Mesendoderm (in vitro differentiated cells): ENCODE measurements around the gene EPAS1.

Source experiments
- DNase-seq: peaks from one replicate; pipeline ENCODE4 v3.0.0; 2013
- H2AK5ac ChIP-seq: 2 replicates; pipeline ENCODE4 v1.6.1; 2013; ENCODE audit warnings: low read length, inconsistent platforms
- H2BK120ac ChIP-seq: 2 replicates; pipeline ENCODE4 v1.6.1; 2013; ENCODE audit warnings: low read depth, mild to moderate bottlenecking, low read length, moderate library complexity, mixed read lengths
- H2BK15ac ChIP-seq: replicated peaks from 2 replicates; pipeline ENCODE4 v1.6.1; 2013; ENCODE audit warnings: low read depth, mild to moderate bottlenecking, moderate library complexity
- H2BK5ac ChIP-seq: 2 replicates; pipeline ENCODE4 v1.6.1; 2013; ENCODE audit warnings: low read length, inconsistent platforms
- H3K18ac ChIP-seq: 2 replicates; pipeline ENCODE4 v1.6.1; 2013; ENCODE audit warnings: mild to moderate bottlenecking, low read length, mixed read lengths
- H3K23ac ChIP-seq: one replicate; pipeline ENCODE4 v1.6.1; 2013; ENCODE audit warnings: low read length
- H3K27ac ChIP-seq: 2 replicates; pipeline ENCODE4 v1.5.1; 2013; ENCODE audit warnings: low read depth, mild to moderate bottlenecking, inconsistent platforms, low read length, moderate library complexity
- H3K27me3 ChIP-seq: 2 replicates; pipeline ENCODE4 v1.6.1; 2013; ENCODE audit warnings: low read length, control low read depth, mild to moderate bottlenecking, inconsistent platforms; ENCODE audit not compliant: insufficient read depth, poor library complexity
- H3K36me3 ChIP-seq: 2 replicates; pipeline ENCODE4 v1.6.1; 2013; ENCODE audit warnings: low read length, inconsistent platforms; ENCODE audit not compliant: control insufficient read depth, insufficient read depth
- H3K4ac ChIP-seq: one replicate; pipeline ENCODE4 v1.6.1; 2013; ENCODE audit warnings: low read depth, mild to moderate bottlenecking, low read length, moderate library complexity
- H3K4me1 ChIP-seq: 2 replicates; pipeline ENCODE4 v1.6.1; 2013; ENCODE audit warnings: low read depth, low read length, inconsistent platforms; ENCODE audit not compliant: control insufficient read depth
- H3K4me2 ChIP-seq: 2 replicates; pipeline ENCODE4 v1.6.1; 2013; ENCODE audit warnings: low read length
- H3K4me3 ChIP-seq: 2 replicates; pipeline ENCODE4 v1.5.1; 2013; ENCODE audit warnings: mild to moderate bottlenecking, low read length
- H3K56ac ChIP-seq: one replicate; pipeline ENCODE4 v1.6.1; 2013; ENCODE audit warnings: low read length
- H3K79me1 ChIP-seq: 2 replicates; pipeline ENCODE4 v1.6.1; 2013; ENCODE audit warnings: low read length, inconsistent platforms
- H3K79me2 ChIP-seq: 2 replicates; pipeline ENCODE4 v1.6.1; 2013; ENCODE audit warnings: mild to moderate bottlenecking, low read length; ENCODE audit not compliant: control insufficient read depth, insufficient read depth
- H3K9ac ChIP-seq: 2 replicates; pipeline ENCODE4 v1.6.1; 2013; ENCODE audit warnings: low read length, inconsistent platforms
- H4K5ac ChIP-seq: one replicate; pipeline ENCODE4 v1.6.1; 2013; ENCODE audit warnings: low read length
- H4K8ac ChIP-seq: one replicate; pipeline ENCODE4 v1.6.1; 2013; ENCODE audit warnings: low read depth, mild to moderate bottlenecking, control low read depth, low read length, moderate library complexity
- WGBS: extraction: QIAGEN DNeasy Blood & Tissue Kit; methylation state at CpG from one replicate; pipeline ENCODE4 v1.1.7; 2013; ENCODE audit warnings: low lambda C conversion rate, missing lambda C conversion rate; ENCODE audit not compliant: insufficient coverage; ENCODE audit errors: extremely low coverage; 5-methylcytosine and 5-hydroxymethylcytosine counted together

The EPAS1 gene

DNA sequence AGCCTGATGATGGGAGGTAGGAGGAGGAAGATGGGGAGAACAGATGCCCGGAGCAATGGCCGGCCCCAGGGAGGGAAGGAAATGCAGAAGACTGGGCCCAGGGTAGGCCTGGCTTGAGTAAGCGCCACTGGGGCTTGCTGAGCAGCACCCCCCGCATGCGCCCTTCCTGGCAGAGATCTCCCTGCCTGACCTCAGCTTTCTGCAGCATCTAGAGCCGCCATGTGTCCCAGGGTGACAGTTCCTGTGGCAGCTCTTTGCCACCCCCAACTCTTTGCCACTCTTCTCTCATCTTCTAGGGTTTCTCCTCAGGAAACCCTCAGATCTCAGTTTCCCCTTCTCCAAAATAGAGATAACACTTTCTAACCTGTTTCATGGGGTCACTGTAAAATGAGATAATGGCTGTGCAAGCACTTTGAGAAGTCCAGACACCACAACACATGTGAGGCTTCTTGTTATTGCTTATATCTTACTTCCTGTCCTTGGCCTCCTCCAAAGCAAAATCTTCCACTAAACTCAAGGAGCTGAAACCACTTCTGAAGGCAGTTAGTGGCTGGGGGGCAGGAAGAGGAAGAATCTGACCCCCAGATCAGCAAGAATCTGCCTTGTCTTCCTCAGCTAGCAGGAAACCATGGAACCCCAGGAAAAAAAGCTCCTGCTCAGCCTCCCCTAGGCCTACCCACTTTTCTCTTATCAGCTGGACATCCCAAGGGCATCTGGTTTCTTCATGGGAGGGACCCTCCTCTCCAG, 64.9 kb downstream of the EPAS1 start:
- Histone ChIP-seq H3K79me2 (no peaks in the 10 kb centered on the region), H3K4me3 (no peak overlapping the region), H4K5ac (no peak overlapping the region), H2BK15ac (no peak overlapping the region), H3K23ac (no peak overlapping the region), H3K56ac (no peak overlapping the region), H2BK5ac (no peak overlapping the region), H3K9ac (no peak overlapping the region), H3K27me3 (no peaks in the 10 kb centered on the region), H2BK120ac (no peak overlapping the region), H3K79me1 (no peaks in the 10 kb centered on the region), H3K4ac (no peak overlapping the region), H2AK5ac (no peak overlapping the region), H3K4me2 (no peak overlapping the region), H3K36me3 (no peaks in the 10 kb centered on the region), H3K18ac (no peak overlapping the region), H3K4me1 (no peaks in the 10 kb centered on the region), H3K27ac (no peak overlapping the region), H4K8ac (no peak overlapping the region)
- no CpG with 5 or more reads among the region's 6 CpGs for WGBS
- no peak for DNase-seq

GRCh38 chr2:46362667-46363012, 65.4 kb downstream of the EPAS1 start:
- H3K23ac ChIP-seq = no peak overlapping the region
- DNase-seq = no peak
- H3K18ac ChIP-seq = no peak overlapping the region
- no peaks in the 10 kb centered on the region for H3K27me3 ChIP-seq
- H3K79me1 ChIP-seq = no peaks in the 10 kb centered on the region
- no peak overlapping the region for H3K56ac ChIP-seq
- H3K79me2 ChIP-seq = no peaks in the 10 kb centered on the region
- H3K4me2 ChIP-seq = no peak overlapping the region
- no CpG with 5 or more reads among the region's 4 CpGs for WGBS
- no peak overlapping the region for H4K5ac ChIP-seq
- H2AK5ac ChIP-seq = no peak overlapping the region
- no peak overlapping the region for H2BK5ac ChIP-seq
- no peak overlapping the region for H2BK120ac ChIP-seq
- H3K4me3 ChIP-seq = no peak overlapping the region
- no peak overlapping the region for H2BK15ac ChIP-seq
- H3K4me1 ChIP-seq = no peaks in the 10 kb centered on the region
- H3K36me3 ChIP-seq = no peaks in the 10 kb centered on the region
- H3K27ac ChIP-seq = no peak overlapping the region
- no peak overlapping the region for H3K4ac ChIP-seq
- H3K9ac ChIP-seq = no peak overlapping the region
- no peak overlapping the region for H4K8ac ChIP-seq

GRCh38 chr2:46363535-46364170, 66.4 kb downstream of the EPAS1 start:
- no peak overlapping the region for H2BK5ac ChIP-seq
- H3K23ac ChIP-seq = no peak overlapping the region
- no peak overlapping the region for H2BK15ac ChIP-seq
- no peak overlapping the region for H2BK120ac ChIP-seq
- no peak overlapping the region for H2AK5ac ChIP-seq
- H3K56ac ChIP-seq = no peak overlapping the region
- H3K4me3 ChIP-seq = no peak overlapping the region
- H3K9ac ChIP-seq = no peak overlapping the region
- no peak overlapping the region for H3K18ac ChIP-seq
- DNase-seq = no peak
- no peaks in the 10 kb centered on the region for H3K79me1 ChIP-seq
- WGBS = no CpG with 5 or more reads among the region's 4 CpGs
- no peaks in the 10 kb centered on the region for H3K79me2 ChIP-seq
- H3K4me1 ChIP-seq = no peaks in the 10 kb centered on the region
- H3K4me2 ChIP-seq = no peak overlapping the region
- H3K27me3 ChIP-seq = no peaks in the 10 kb centered on the region
- H4K8ac ChIP-seq = no peak overlapping the region
- H3K27ac ChIP-seq = no peak overlapping the region
- H3K36me3 ChIP-seq = no peaks in the 10 kb centered on the region
- H3K4ac ChIP-seq = no peak overlapping the region
- no peak overlapping the region for H4K5ac ChIP-seq

- Histone ChIP-seq H3K4me3 (no peak overlapping the region), H3K23ac (no peak overlapping the region), H2BK5ac (no peak overlapping the region), H2BK15ac (no peak overlapping the region), H3K27me3 (no peaks in the 10 kb centered on the region), H3K9ac (no peak overlapping the region), H4K5ac (no peak overlapping the region), H3K79me2 (no peaks in the 10 kb centered on the region), H3K27ac (no peak overlapping the region), H2AK5ac (no peak overlapping the region), H3K18ac (no peak overlapping the region), H3K4me2 (no peak overlapping the region), H3K56ac (no peak overlapping the region), H4K8ac (no peak overlapping the region), H3K4me1 (no peaks in the 10 kb centered on the region), H2BK120ac (no peak overlapping the region), H3K36me3 (no peaks in the 10 kb centered on the region), H3K4ac (no peak overlapping the region), H3K79me1 (no peaks in the 10 kb centered on the region)
- WGBS = no CpG with 5 or more reads among the region's 4 CpGs
- DNase-seq = peak; percentile 60
Observed at GRCh38 chr2:46364797-46365457, 67.7 kb downstream of the EPAS1 start.

GRCh38 chr2:46365913-46366667, 68.9 kb downstream of the EPAS1 start:
- Histone ChIP-seq H3K4ac (no peak overlapping the region), H3K56ac (no peak overlapping the region), H2AK5ac (no peak overlapping the region), H3K4me3 (no peak overlapping the region), H2BK15ac (no peak overlapping the region), H3K4me1 (no peaks in the 10 kb centered on the region), H2BK120ac (no peak overlapping the region), H3K4me2 (no peak overlapping the region), H3K27me3 (no peaks in the 10 kb centered on the region), H3K9ac (no peak overlapping the region), H3K36me3 (no peaks in the 10 kb centered on the region), H4K5ac (no peak overlapping the region), H2BK5ac (no peak overlapping the region), H3K79me2 (no peaks in the 10 kb centered on the region), H3K23ac (no peak overlapping the region), H3K27ac (no peak overlapping the region), H3K18ac (no peak overlapping the region), H3K79me1 (no peaks in the 10 kb centered on the region), H4K8ac (no peak overlapping the region)
- DNase-seq = peak; percentile 21
- no CpG with 5 or more reads among the region's 15 CpGs for WGBS
